ENCODE measurements around the gene CTAG2.
"Not testable (repeated sequence)": the region's sequence is repeated elsewhere in the genome, so short reads cannot be mapped to it uniquely, and the experiment has no call there.

DNA sequence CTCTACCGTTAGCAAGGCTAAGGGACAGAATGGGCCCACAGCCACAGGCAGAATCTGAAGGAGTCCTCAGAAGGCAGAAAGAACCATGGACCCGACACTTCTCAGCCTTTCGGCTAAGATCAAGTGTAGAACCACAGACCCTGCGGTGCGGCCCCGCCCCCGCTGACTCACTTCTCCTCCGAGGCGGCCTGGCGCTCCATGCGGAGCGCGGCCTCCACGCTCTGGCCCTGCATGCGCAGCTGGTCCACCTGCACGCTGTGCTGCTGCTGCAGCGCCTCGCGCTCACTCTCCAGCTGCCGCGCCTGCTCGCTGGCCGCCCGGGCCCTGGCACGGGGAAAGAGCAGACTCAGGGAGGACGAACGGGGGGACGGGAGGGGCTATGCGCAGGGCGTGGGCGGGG is 9.7 kb downstream of the CTAG2 start:
- not testable (repeated sequence) for TF ChIP-seq POLR2A (IDR thresholded peaks at IDR 0.05; ENCODE audit: low read depth, low read length); POLR2AphosphoS5 (IDR thresholded peaks at IDR 0.05; ENCODE audit: low read depth, low read length); TAF1 (IDR thresholded peaks at IDR 0.05; ENCODE audit: borderline replicate concordance, low read depth, low read length)

All from GM12892 (cell line).